ENCODE results near the gene IZUMO1.

Gene IZUMO1

DNA sequence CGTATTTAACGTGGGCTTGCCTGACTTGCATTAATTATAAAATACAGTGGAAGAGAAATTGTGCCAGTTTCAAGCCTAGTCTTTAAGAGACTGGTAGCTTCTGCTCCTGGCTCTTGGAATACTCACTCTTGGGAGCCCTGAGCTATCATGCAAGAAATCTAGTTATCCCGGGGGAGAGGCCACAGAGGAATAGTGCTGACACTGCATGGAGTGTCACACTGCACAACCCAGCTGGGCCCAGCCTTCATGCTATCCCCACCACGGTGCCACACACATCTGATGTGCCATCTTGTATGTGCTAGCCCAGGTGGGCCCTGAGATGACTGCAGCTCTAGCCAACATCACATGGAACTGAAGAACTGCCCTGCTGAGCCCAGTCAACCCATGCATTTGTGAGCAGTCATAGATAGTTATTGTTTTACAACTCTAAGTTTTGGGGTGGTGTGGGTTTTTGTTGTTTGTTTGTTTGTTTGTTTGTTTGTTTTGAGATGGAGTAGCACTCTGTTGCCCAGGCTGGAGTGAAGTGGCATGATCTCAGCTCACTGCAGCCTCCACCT, 35.5 kb downstream of the IZUMO1 start:
- no peak overlapping the region for H3K4me3 ChIP-seq (replicated peaks in 1 of 2; ENCODE audit: low read depth in 2 of 2, low read length in 2 of 2)
- TF ChIP-seq CTCF (IDR thresholded peaks at IDR 0.05; ENCODE audit: low read depth, low read length), result no peak
- DNase-seq (ENCODE audit: low read depth in 2 of 2), result no peak

GRCh38 chr19:48708471-48708870, 38.2 kb downstream of the IZUMO1 start:
- H3K4me3 ChIP-seq (replicated peaks in 1 of 2; ENCODE audit: low read depth in 2 of 2, low read length in 2 of 2), result no peak overlapping the region
- no peak for TF ChIP-seq CTCF (IDR thresholded peaks at IDR 0.05; ENCODE audit: low read depth, low read length)
- DNase-seq (ENCODE audit: low read depth in 2 of 2), result no peak

- DNase-seq (ENCODE audit: low read depth in 2 of 2), result no peak
- no peak for TF ChIP-seq CTCF (IDR thresholded peaks at IDR 0.05; ENCODE audit: low read depth, low read length)
Measured at GRCh38 chr19:48705431-48705830, 41.3 kb downstream of the IZUMO1 start.

DNA sequence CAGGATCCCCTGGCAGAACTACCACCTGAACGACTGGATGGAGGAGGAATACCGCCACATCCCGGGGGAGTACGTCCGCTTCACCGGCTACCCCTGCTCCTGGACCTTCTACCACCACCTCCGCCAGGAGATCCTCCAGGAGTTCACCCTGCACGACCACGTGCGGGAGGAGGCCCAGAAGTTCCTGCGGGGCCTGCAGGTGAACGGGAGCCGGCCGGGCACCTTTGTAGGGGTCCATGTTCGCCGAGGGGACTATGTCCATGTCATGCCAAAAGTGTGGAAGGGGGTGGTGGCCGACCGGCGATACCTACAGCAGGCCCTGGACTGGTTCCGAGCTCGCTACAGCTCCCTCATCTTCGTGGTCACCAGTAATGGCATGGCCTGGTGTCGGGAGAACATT, 43.4 kb downstream of the IZUMO1 start:
- no peak for DNase-seq (ENCODE audit: low read depth in 2 of 2)
- no peak overlapping the region for H3K4me3 ChIP-seq (replicated peaks in 1 of 2; ENCODE audit: low read depth in 2 of 2, low read length in 2 of 2)
- no peak for TF ChIP-seq CTCF (IDR thresholded peaks at IDR 0.05; ENCODE audit: low read depth, low read length)

More at GRCh38 chr19:48705431-48705830, 41.3 kb downstream of the IZUMO1 start:
- H3K4me3 ChIP-seq (replicated peaks in 1 of 2; ENCODE audit: low read depth in 2 of 2, low read length in 2 of 2), result no peak overlapping the region

GRCh38 chr19:48702701-48703100, 44.0 kb downstream of the IZUMO1 start:
- no peak overlapping the region for H3K4me3 ChIP-seq (replicated peaks in 1 of 2; ENCODE audit: low read depth in 2 of 2, low read length in 2 of 2)
- no peak for TF ChIP-seq CTCF (IDR thresholded peaks at IDR 0.05; ENCODE audit: low read depth, low read length)
- DNase-seq (ENCODE audit: low read depth in 2 of 2), result no peak

GRCh38 chr19:48698046-48698445, 48.7 kb downstream of the IZUMO1 start:
- peak; percentile 82 to 84 for DNase-seq (ENCODE audit: low read depth in 2 of 2)
- no peak overlapping the region for H3K4me3 ChIP-seq (replicated peaks in 1 of 2; ENCODE audit: low read depth in 2 of 2, low read length in 2 of 2)
- TF ChIP-seq CTCF (IDR thresholded peaks at IDR 0.05; ENCODE audit: low read depth, low read length), result no peak

All from cardiac fibroblast (primary cell).